ENCODE data around the gene AMOTL1. TPM values are rescaled to one million over a fixed set of nuclear protein-coding genes. Genes with fewer than 3 reads are reported as not detected.

Gene AMOTL1
- total and polyA plus RNA-seq, 2 of the 8 experiments (the other 6 are each of a cell fraction or from before 2014, with no cell fraction given) = 9.0 to 27.6 TPM

GRCh38 chr11:94922321-94923003 is 154.3 kb downstream of the AMOTL1 start (continued):
- TF ChIP-seq HDAC2 (IDR thresholded peaks at IDR 0.05; ENCODE audit: borderline replicate concordance in 1 of 2, low read depth in 2 of 2, low read length in 2 of 2) (no peak), TAF1 (IDR thresholded peaks at IDR 0.05; ENCODE audit: low read depth, low read length) (no peak), POLR2A (IDR thresholded peaks at IDR 0.05; ENCODE audit: control extremely low read depth in 1 of 2, low read depth in 2 of 2, low read length in 2 of 2) (no peak), MAX (IDR thresholded peaks at IDR 0.05) (no peak), FOSL1 (IDR thresholded peaks at IDR 0.05; ENCODE audit: insufficient read depth, low read depth, low read length) (no peak)
